Gastroesophageal sphincter (tissue), 4 donors: ENCODE results near the gene TNFAIP2. TPM values are rescaled to one million over a fixed set of nuclear protein-coding genes. Genes with fewer than 3 reads are reported as not detected.

Experiments used
- ATAC-seq: fragments of 150-250 bp; one replicate; pipeline ENCODE4 v1.9.1; 2016; ENCODE audit warnings: mild to moderate bottlenecking, moderate library complexity
- H3K27ac ChIP-seq, 4 donors: fragments of 200-600 bp; sonication (generic) in 3 of 4; 1 replicate in 3 of 4; 2 replicates in 1 of 4; pipeline ENCODE4 v1.5.1; 2016 to 2019
- H3K27me3 ChIP-seq: fragments of 200-600 bp; sonication (generic); one replicate; pipeline ENCODE4 v1.5.1; 2019
- H3K36me3 ChIP-seq, 2 donors: fragments of 200-600 bp; sonication (generic); one replicate each; pipeline ENCODE4 v1.5.1; 2019; ENCODE audit warnings: control low read depth in 1 of 2
- H3K4me1 ChIP-seq, 3 donors: fragments of 200-600 bp; sonication (generic); 1 replicate in 2 of 3; 2 replicates in 1 of 3; pipeline ENCODE4 v1.5.1; 2016 to 2019; ENCODE audit warnings: control low read depth in 2 of 3
- H3K4me3 ChIP-seq, 2 donors: fragments of 200-600 bp; sonication (generic); one replicate each; pipeline ENCODE4 v1.5.1; 2019; ENCODE audit warnings: mild to moderate bottlenecking in 1 of 2, moderate library complexity in 1 of 2
- H3K9me3 ChIP-seq, 3 donors: fragments of 200-600 bp; sonication (generic); one replicate each; pipeline ENCODE4 v1.5.1; 2017 to 2019; ENCODE audit warnings: control low read depth in 2 of 3
- CTCF ChIP-seq, 4 experiments: fragments of 200-600 bp in 2 of 4; fragments of 450-650 bp in 2 of 4; sonication (generic) in 1 of 4; IDR thresholded peaks; one replicate each; pipeline ENCODE4 v1.5.1; 2017 to 2019; ENCODE audit warnings: antibody characterized with exemption in 4 of 4, mild to moderate bottlenecking in 2 of 4, moderate library complexity in 2 of 4
- EP300 ChIP-seq: sonication (generic); formaldehyde crosslinking; IDR thresholded peaks from one replicate; pipeline ENCODE4 v1.6.1; 2017; ENCODE audit warnings: antibody characterized with exemption, mild to moderate bottlenecking
- POLR2A ChIP-seq, 2 donors: fragments of 450-650 bp; IDR thresholded peaks; one replicate each; pipeline ENCODE4 v1.6.1; 2017; ENCODE audit warnings: antibody characterized with exemption in 2 of 2, mild to moderate bottlenecking in 2 of 2, moderate library complexity in 1 of 2
- POLR2AphosphoS5 ChIP-seq: sonication (generic); formaldehyde crosslinking; IDR thresholded peaks from one replicate; pipeline ENCODE4 v1.6.1; 2017; ENCODE audit warnings: antibody characterized with exemption
- WGBS, 2 donors: methylation state at CpG; one replicate each; pipeline ENCODE4 v1.1.5; 2018; ENCODE audit warnings: low coverage in 1 of 2; 5-methylcytosine and 5-hydroxymethylcytosine counted together
- total RNA-seq, 4 donors: library from RNA; depleted of rRNA; stranded (reverse); fragments of >200 nt; gene quantifications; one replicate each; pipeline ENCODE4 v1.1.0, GENCODE V29; 2016

Gene TNFAIP2
- total RNA-seq, 4 donors from 2014 or later = 51.6 to 61.9 (median 59.1) TPM

GRCh38 chr14:103078860-103079587 is 44.2 kb upstream of the TNFAIP2 start:
- 82% methylated on average over 7 of the region's 11 CpGs; no CpG with 5 or more reads in 1 of the 2 donors for WGBS, 2 donors

GRCh38 chr14:103081951-103082350 is 41.3 kb upstream of the TNFAIP2 start:
- H3K9me3 ChIP-seq = no peaks in the 10 kb centered on the region
- H3K27ac ChIP-seq = no peak overlapping the region
- H3K36me3 ChIP-seq = no peaks in the 10 kb centered on the region
- TF ChIP-seq CTCF (IDR thresholded peaks at IDR 0.05) = no peak
- ATAC-seq = no peak
- no peak overlapping the region for H3K4me3 ChIP-seq
- H3K4me1 ChIP-seq = peaks cover 0 to 8% (median 4%) of the 10 kb centered on the region in 3 donors
- H3K27me3 ChIP-seq = peaks cover 67% of the 10 kb centered on the region
- 94 to 97% methylated on average over 2 of the region's 2 CpGs for WGBS, 2 donors

More at GRCh38 chr14:103078860-103079587, 44.2 kb upstream of the TNFAIP2 start:
- Histone ChIP-seq H3K36me3 (no peaks in the 10 kb centered on the region), H3K9me3 (no peaks in the 10 kb centered on the region), H3K4me1 (peaks cover 0 to 25% (median 5%) of the 10 kb centered on the region in 3 donors), H3K27ac (no peak overlapping the region), H3K4me3 (no peak overlapping the region), H3K27me3 (peaks cover 38% of the 10 kb centered on the region)
- ATAC-seq = no peak
- TF ChIP-seq POLR2AphosphoS5 (no peak), POLR2A (IDR thresholded peaks at IDR 0.05) (no peak), EP300 (no peak), CTCF (IDR thresholded peaks at IDR 0.05) (no peak)

DNA sequence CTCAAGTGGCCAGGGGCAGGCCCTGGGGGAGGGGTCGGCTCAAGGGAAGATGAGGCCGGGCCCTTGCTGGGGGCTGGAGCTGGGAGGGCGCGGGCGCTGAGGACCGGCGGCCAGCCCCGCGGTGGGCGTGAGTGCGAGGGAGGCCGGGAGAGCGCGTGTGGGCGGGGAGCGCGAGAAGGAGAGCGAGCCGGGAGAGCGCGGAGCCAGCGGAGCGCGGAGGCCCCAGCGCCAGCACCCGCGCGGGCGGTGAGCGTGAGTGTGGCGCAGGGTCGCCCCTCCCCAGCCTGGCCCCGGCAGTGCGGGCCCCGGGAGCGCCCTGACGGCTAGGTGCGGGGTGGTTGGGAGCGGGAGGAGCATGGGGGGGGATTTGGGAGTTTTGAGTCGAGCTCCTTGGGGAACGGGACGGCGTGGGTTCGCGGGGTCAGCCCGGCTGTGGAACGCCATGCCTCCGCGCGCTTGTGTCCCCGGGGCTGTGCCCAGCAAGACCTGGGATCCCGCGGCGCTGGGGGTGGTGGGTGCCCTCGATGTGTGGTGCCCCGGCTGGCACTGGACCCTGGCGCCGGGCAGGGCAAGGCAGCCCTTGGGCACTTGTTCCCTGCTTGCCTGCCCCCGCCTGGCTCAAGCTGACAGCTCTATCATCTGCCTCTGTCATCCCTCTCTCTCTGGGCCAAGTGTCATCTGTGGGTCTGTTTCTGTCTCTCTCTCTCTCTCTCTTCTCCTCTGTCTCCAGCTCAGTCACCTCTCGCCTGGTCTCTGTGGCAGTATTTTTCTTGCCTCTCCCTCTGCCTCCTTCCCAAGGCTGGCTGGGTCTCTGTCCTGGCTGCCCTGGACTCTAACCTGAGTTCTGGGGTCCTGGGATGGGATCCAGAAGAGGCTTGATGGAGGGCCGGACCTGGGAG is 39.0 kb upstream of the TNFAIP2 start, which contains the start of gene LBHD2:
Gene LBHD2 (plus strand): TSS at position 190 of the 899 bp plus-strand sequence. CDS start 1,803 bp downstream, outside the sequence.
- Histone ChIP-seq H3K27ac (no peak within 1 kb of the TSS), H3K4me3 (peak within 1 kb of the TSS in 1 of 2 donors; percentile 23), H3K4me1 (peaks cover 0 to 8% (median 4%) of the 10 kb centered on the region in 3 donors), H3K36me3 (no peaks in the 10 kb centered on the region), H3K27me3 (peaks cover 81% of the 10 kb centered on the region), H3K9me3 (no peaks in the 10 kb centered on the region)
- TF ChIP-seq POLR2AphosphoS5 (no peak), POLR2A (IDR thresholded peaks at IDR 0.05) (no peak), CTCF (IDR thresholded peaks at IDR 0.05) (no peak), EP300 (no peak)
- ATAC-seq = no peak
- WGBS, 2 donors = 74% methylated on average over 2 to 9 of the region's 61 CpGs

GRCh38 chr14:103085106-103086091 is 37.9 kb upstream of the TNFAIP2 start:
- no peak overlapping the region for H3K27ac ChIP-seq
- 56 to 80% methylated on average over 1 to 4 of the region's 24 CpGs for WGBS, 2 donors
- ATAC-seq = no peak
- H3K4me1 ChIP-seq = peaks cover 0 to 8% (median 4%) of the 10 kb centered on the region in 3 donors
- no peaks in the 10 kb centered on the region for H3K36me3 ChIP-seq
- no peak overlapping the region for H3K4me3 ChIP-seq
- TF ChIP-seq POLR2AphosphoS5 = no peak
- TF ChIP-seq POLR2A (IDR thresholded peaks at IDR 0.05) = no peak
- H3K27me3 ChIP-seq = peaks cover 77% of the 10 kb centered on the region
- no peaks in the 10 kb centered on the region for H3K9me3 ChIP-seq
